Subcutaneous abdominal adipose tissue (tissue), 5 donors: ENCODE results near the gene LY6G6C.
"Not testable (repeated sequence)": the region's sequence is repeated elsewhere in the genome, so short reads cannot be mapped to it uniquely, and the experiment has no call there.

Experiments
- H3K27ac ChIP-seq: one replicate; pipeline ENCODE4 v1.7.0; 2013; ENCODE audit warnings: low read depth, mild to moderate bottlenecking, inconsistent platforms, low read length, moderate library complexity
- H3K27me3 ChIP-seq, 5 donors: one replicate each; pipeline ENCODE4 v1.7.0; 2013; ENCODE audit warnings: low read length in 5 of 5, inconsistent platforms in 1 of 5; ENCODE audit not compliant: control insufficient read depth in 5 of 5, insufficient read depth in 4 of 5
- H3K36me3 ChIP-seq, 5 donors: one replicate each; pipeline ENCODE4 v1.7.0; 2013; ENCODE audit warnings: low read length in 5 of 5; ENCODE audit not compliant: control insufficient read depth in 5 of 5, insufficient read depth in 5 of 5
- H3K4me1 ChIP-seq, 5 donors: one replicate each; pipeline ENCODE4 v1.7.0; 2013; ENCODE audit warnings: low read length in 5 of 5, mild to moderate bottlenecking in 3 of 5, moderate library complexity in 1 of 5; ENCODE audit not compliant: control insufficient read depth in 5 of 5, insufficient read depth in 5 of 5
- H3K4me3 ChIP-seq, 5 donors: one replicate each; pipeline ENCODE4 v1.7.0; 2013; ENCODE audit warnings: low read length in 5 of 5, low read depth in 1 of 5
- H3K9ac ChIP-seq, 5 donors: one replicate each; pipeline ENCODE4 v1.7.0; 2013; ENCODE audit warnings: low read length in 5 of 5, mild to moderate bottlenecking in 4 of 5, moderate library complexity in 3 of 5
- H3K9me3 ChIP-seq, 5 donors: one replicate each; pipeline ENCODE4 v1.7.0; 2013; ENCODE audit warnings: low read length in 5 of 5; ENCODE audit not compliant: control insufficient read depth in 5 of 5
- donor health status: healthy.
- donor health status: healthy.
- donor health status: healthy.
- donor health status: healthy.
- donor health status: healthy.

LY6G6C gene

DNA sequence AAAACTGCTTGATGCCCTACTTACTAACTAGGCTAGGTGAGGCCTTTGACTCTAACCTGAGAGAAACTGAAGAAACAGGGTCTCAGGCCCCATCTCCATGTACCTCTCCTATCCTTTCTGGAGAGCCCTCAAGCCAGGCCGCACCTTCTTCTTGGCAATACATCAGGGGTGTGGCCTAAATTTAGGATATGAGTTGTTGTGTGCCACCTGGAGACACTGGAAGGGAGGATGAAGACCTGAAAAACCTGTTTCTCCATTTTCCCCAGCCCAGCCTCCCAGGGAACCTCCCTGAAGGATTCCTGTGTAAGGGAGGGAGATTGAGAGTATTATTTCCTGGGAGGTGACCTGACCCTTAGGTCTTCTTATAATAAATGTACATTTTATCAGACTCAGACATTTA, 3.3 kb downstream of the LY6G6C start:
- Histone ChIP-seq H3K27ac (no peak overlapping the region), H3K4me3 (no peak overlapping the region), H3K9ac (no peak overlapping the region), H3K27me3 (peaks cover 0 to 3% (median 0%) of the 10 kb centered on the region in 5 donors), H3K9me3 (no peaks in the 10 kb centered on the region), H3K36me3 (no peaks in the 10 kb centered on the region), H3K4me1 (no peaks in the 10 kb centered on the region)

DNA sequence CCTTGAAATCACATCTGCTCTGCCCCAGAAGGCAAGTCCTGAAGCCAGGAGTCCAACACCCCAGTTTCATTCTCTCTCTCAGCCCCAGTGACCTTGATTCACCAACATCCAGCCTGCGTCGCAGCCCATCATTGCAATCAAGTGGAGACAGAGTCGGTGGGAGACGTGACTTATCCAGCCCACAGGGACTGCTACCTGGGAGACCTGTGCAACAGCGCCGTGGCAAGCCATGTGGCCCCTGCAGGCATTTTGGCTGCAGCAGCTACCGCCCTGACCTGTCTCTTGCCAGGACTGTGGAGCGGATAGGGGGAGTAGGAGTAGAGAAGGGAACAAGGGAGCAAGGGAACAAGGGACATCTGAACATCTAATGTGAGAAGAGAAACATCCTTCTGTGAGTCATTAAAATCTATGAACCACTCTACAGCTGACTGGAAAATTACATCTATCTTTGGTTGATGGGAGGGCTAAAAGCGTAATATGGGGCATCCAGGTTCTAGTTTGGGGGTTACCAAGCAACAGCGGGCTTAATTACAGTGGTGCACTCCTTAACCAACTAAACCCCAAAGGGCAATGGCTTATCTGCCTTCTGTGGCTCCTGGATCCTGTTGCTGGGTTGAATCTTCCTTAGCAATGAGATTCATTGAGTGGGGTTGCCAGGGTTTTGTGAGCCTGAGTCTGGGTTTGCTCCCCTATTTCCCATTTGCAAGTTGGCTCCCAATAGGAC, 3.9 kb downstream of the LY6G6C start:
- no peaks in the 10 kb centered on the region for H3K36me3 ChIP-seq
- no peaks in the 10 kb centered on the region for H3K4me1 ChIP-seq
- no peak overlapping the region for H3K9ac ChIP-seq
- peaks cover 0 to 3% (median 0%) of the 10 kb centered on the region in 5 donors for H3K27me3 ChIP-seq
- no peak overlapping the region for H3K4me3 ChIP-seq
- no peak overlapping the region for H3K27ac ChIP-seq
- no peaks in the 10 kb centered on the region for H3K9me3 ChIP-seq

DNA sequence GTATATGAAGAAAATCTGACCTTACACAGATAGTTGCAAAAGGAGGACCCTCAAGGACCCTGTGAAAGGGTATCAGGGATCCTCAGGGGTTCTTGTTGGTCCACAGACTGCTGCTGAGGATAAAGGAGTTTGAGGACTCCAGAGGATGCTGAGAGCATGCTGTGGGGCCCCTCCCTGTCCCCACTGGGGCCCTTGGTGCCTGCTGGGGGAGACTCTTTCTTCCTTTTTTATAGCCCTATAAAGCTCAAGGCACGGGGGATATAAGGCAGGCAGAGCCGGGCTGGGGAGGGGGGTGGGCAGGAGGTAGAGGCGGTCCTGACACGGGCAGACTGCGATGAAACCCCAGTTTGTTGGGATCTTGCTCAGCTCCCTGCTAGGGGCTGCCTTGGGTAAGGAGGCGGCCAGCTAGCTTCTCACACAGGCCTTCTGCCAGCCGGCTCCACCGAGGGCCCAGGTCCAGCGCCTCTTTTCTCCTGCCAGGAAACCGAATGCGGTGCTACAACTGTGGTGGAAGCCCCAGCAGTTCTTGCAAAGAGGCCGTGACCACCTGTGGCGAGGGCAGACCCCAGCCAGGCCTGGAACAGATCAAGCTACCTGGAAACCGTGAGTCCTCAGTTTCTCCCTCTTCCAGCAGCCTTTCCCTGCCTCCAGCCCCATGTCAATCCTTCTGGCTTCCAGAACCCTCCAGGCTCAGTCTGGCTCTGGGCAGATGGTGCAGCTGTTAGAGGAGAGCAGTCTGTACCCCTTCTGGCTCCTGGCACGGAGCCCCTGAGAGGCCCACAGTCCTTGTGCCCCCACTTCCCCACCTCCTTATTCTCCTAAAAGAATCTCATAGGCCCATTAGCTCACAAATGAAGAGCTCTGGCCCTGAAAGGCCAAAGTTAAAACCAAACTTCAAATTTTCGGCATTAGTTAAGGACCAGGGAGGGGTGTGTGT, 6.3 kb downstream of the LY6G6C start, which contains the start of gene LY6G6D:
LY6G6D (plus strand) TSS at position 327 of the 937 bp plus-strand sequence; CDS start at position 335, 8 bp downstream.
- Histone ChIP-seq H3K36me3 (no peaks in the 10 kb centered on the region), H3K27ac (no peak within 1 kb of the TSS), H3K4me1 (peaks cover 0 to 9% (median 6%) of the 10 kb centered on the region in 5 donors), H3K27me3 (peaks cover 0 to 5% (median 0%) of the 10 kb centered on the region in 5 donors), H3K9me3 (no peaks in the 10 kb centered on the region), H3K9ac (no peak within 1 kb of the TSS), H3K4me3 (no peak within 1 kb of the TSS)

DNA sequence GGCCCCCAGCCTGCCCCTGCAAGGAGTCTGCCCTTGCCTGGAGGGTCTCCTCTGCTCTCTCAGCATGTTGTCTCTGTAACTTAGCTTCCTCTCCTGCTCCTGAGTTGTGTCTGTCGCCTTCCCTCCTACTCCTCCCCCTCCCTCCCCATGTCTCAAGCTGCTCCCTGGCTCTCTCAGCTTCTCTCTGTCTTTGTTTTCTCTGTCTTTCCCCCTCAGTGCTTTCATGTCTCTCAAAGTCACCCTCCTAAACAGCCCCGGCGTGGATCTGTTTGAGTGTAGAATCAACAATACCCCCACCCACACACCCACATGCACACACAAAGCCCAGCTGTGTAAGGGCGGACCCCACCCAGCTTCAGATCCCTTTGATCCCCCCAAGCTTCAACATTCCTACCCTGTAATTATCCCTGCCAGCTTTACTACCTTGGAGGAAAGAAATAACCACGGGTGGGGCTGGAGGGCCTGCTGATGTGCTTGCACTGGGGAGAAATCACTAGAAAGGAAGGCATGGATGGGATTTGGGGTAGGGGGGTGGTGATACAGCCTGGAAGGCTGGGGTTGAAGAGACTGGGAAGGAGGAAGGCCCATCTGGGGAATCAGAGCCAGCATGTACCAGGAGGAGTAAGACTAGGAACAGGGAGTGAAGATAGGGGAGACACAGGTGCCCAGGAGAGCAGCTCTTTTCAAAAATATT, 7.4 kb downstream of the LY6G6C start:
- Histone ChIP-seq H3K27ac (no peak overlapping the region), H3K4me3 (no peak overlapping the region), H3K4me1 (peaks cover 0 to 9% (median 6%) of the 10 kb centered on the region in 5 donors), H3K27me3 (peaks cover 0 to 8% (median 4%) of the 10 kb centered on the region in 5 donors), H3K9me3 (no peaks in the 10 kb centered on the region), H3K9ac (no peak overlapping the region), H3K36me3 (no peaks in the 10 kb centered on the region)

- H3K9ac ChIP-seq: no peak overlapping the region
- peaks cover 0 to 9% (median 6%) of the 10 kb centered on the region in 5 donors for H3K4me1 ChIP-seq
These were observed 8.1 kb downstream of the LY6G6C start for GRCh38 chr6:31713465-31713864.

DNA sequence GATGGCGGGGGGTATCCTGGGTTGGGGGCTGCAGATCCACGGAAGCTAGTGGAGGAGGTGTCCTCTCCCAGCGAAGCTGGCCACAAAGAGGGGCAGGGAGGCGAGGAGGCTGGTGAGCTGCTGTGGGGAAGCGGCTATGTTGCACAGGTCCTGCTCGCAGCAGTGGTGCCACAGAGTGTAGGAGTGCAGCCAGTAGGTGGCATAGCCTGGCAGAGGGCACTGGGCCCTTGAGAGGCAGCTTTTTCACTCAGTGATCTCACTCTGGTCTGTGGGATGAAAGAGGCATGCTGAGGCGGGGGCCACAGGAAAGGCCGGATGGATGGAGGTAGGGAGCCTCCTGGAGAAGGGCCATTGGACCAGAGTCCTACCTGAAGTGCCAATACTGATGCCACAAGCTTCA, 9.2 kb downstream of the LY6G6C start:
- H3K27me3 ChIP-seq: peaks cover 0 to 8% (median 4%) of the 10 kb centered on the region in 5 donors
- H3K9me3 ChIP-seq: no peaks in the 10 kb centered on the region
- H3K4me1 ChIP-seq: peaks cover 0 to 9% (median 6%) of the 10 kb centered on the region in 5 donors
- H3K4me3 ChIP-seq: no peak overlapping the region
- no peak overlapping the region for H3K9ac ChIP-seq
- H3K27ac ChIP-seq: no peak overlapping the region
- H3K36me3 ChIP-seq: no peaks in the 10 kb centered on the region

More at GRCh38 chr6:31713465-31713864, 8.1 kb downstream of the LY6G6C start:
- Histone ChIP-seq H3K4me3 (no peak overlapping the region), H3K36me3 (no peaks in the 10 kb centered on the region), H3K27ac (no peak overlapping the region), H3K9me3 (no peaks in the 10 kb centered on the region), H3K27me3 (peaks cover 0 to 8% (median 4%) of the 10 kb centered on the region in 5 donors)

DNA sequence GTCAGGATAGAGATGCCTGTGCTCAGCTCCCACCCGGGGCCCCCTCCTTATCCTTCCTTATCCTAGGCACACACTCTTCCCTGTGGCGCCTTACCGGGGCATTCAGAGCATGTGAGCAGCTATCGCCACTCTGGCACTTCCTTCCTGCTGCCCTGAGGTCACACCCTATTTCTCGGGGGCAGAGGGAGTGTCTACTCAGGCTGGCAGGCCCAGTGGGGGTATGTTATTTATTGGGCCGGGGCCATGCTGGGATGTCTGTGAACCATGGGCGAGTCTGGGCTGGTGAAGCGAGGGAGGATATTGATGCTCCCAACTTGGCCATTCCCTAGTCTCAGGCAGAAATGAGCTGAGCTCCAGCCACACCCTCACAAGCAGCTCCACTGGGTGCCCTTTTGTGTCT, 10.3 kb downstream of the LY6G6C start:
- Histone ChIP-seq H3K36me3 (no peaks in the 10 kb centered on the region), H3K4me1 (peaks cover 0 to 9% (median 6%) of the 10 kb centered on the region in 5 donors), H3K9ac (no peak overlapping the region), H3K27me3 (peaks cover 0 to 8% (median 4%) of the 10 kb centered on the region in 5 donors), H3K27ac (no peak overlapping the region), H3K9me3 (no peaks in the 10 kb centered on the region), H3K4me3 (no peak overlapping the region)

DNA sequence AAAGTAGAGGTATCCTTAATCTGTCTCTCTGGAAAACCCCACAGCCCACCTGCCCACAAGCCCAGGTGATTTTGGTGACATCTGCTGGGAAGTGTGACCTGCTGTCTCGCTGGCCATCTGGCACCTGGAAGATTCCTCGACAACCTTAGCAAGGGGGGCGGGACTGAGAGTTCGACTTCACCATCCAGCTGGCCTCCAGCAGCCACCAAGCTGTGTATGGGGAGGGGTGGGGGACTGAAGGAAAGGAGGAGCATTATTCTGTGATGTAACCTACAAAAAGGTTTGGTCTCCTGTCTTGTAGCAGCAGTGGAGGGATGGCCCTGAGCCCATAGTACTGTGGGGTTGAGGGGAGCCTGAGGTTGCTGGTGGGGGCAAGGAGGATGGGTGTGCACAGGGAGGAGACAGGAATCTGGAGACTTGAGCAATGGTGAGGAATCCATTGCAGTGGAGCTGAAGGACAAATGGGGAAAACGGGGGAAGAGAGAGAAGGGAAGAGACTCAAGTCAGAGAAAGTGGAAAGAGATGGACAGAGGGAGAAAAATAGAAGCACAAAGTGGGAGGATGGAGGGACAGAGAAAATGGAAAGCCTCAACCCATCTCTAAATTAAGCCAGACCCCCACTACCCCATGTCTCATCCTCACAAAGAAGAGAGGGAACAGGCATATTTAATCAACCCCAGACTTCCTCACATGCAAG, 10.9 kb downstream of the LY6G6C start:
- H3K4me3 ChIP-seq: no peak overlapping the region
- no peak overlapping the region for H3K27ac ChIP-seq
- H3K9ac ChIP-seq: no peak overlapping the region

DNA sequence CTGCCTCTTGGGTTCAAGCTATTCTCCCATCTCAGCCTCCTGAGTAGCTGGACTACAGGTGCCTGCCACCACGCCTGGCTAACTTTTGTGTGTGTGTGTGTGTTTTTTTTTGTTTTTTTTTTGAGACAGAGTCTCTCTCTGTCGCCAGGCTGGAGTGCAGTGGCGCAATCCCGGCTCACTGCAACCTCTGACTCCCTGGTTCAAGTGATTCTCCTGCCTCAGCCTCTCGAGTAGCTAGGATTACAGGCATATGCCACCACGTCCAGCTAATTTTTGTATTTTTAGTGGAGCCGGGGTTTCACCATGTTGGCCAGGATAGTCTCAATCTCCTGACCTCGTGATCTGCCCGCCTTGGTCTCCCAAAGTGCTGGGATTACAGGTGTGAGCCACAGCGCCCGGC, 12.4 kb downstream of the LY6G6C start:
- not testable (repeated sequence) for H3K9me3 ChIP-seq, H3K27me3 ChIP-seq, H3K27ac ChIP-seq, H3K36me3 ChIP-seq, H3K4me1 ChIP-seq, H3K4me3 ChIP-seq, H3K9ac ChIP-seq

More for the DNA sequence above, 10.9 kb downstream of the LY6G6C start:
- Histone ChIP-seq H3K27me3 (peaks cover 0 to 8% (median 4%) of the 10 kb centered on the region in 5 donors), H3K4me1 (peaks cover 0 to 9% (median 6%) of the 10 kb centered on the region in 5 donors), H3K9me3 (no peaks in the 10 kb centered on the region), H3K36me3 (no peaks in the 10 kb centered on the region)
